NCI-H524 treated with DMSO at 0.1 percent for 48 hours (cell line): Measurements from ENCODE around the gene SLC43A1.

Source experiments
- DNase-seq: peaks from one replicate; lab custom pipeline; 2025; lab: John Stamatoyannopoulos, UW

SLC43A1 gene

DNA sequence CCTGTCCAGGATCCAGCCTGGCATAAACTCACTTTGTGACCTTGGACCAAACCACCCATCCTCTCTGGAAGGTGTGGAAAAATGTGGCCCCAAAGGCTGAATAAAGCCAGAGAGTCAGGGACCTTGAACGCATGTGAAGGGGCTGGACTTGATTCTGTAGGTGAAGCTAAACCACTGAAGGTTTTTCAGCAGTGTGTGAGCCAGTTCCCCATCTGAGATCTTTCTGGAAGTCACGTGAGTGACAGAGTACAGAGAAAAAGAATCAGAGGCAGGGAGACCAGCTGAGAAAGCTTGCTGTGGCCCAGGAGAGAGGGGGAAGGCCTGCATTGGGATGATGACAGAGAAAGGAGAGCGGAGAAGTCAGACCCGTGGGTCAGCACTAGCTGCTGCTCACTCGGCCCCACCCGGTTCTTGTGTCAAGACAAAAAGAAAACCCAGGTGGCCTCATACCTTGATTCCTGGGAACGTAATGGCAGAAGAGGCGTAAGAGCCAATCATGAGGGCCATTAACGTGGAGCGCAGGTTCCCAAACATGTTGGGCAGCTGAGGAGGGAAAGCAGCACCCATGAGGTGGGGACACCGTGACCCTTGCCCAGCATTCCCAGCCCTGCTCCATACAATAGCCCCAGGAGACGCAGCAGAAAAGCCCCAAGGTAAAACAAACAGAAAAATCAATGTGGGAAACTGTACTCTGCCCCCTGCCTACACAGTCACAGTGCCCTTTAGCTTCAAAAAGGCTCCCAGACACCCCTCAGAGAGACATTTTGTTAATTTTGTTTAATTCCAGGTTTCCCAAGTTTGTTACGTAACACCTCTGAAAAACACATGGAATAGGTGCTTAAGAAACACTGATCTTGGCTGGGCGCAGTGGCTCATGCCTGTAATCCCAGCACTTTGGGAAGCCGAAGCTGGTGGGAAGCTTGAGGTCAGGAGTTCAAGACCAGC is 17.9 kb downstream of the SLC43A1 start:
- no peak for DNase-seq

DNA sequence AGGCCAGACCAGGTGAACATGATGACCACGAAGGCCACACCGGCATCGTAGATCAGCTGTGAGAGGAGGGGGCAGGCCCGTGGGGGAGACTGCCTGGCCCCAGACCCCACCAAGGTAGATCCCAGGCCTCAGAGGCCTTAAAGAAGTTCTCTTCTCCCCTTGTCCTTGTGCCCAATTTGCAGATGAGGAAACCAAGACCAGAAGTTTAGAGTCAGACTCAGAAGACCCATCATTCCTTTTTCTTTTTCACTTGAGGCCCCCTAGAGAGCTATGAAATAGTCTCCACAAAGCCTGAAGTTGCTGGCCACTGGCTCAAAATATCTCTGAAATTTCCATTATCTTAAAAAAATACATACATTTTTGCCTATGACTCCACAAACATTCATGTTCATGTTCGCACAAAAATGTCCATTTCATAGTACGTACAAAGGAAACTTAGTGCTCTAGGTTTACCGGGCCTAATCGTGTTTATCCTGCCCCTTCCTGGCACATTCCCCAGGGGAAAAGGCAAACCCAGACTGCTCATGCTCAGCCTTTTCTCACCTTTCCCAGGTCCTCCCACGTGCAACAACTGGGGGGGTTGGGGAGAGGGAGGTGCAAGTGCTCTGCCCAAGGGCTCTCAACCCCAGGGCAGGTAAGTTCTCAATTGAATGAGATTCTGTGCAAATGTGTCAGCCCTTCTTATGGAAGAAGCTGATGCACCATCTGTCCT is 19.2 kb downstream of the SLC43A1 start:
- DNase-seq = peak; percentile 29

DNA sequence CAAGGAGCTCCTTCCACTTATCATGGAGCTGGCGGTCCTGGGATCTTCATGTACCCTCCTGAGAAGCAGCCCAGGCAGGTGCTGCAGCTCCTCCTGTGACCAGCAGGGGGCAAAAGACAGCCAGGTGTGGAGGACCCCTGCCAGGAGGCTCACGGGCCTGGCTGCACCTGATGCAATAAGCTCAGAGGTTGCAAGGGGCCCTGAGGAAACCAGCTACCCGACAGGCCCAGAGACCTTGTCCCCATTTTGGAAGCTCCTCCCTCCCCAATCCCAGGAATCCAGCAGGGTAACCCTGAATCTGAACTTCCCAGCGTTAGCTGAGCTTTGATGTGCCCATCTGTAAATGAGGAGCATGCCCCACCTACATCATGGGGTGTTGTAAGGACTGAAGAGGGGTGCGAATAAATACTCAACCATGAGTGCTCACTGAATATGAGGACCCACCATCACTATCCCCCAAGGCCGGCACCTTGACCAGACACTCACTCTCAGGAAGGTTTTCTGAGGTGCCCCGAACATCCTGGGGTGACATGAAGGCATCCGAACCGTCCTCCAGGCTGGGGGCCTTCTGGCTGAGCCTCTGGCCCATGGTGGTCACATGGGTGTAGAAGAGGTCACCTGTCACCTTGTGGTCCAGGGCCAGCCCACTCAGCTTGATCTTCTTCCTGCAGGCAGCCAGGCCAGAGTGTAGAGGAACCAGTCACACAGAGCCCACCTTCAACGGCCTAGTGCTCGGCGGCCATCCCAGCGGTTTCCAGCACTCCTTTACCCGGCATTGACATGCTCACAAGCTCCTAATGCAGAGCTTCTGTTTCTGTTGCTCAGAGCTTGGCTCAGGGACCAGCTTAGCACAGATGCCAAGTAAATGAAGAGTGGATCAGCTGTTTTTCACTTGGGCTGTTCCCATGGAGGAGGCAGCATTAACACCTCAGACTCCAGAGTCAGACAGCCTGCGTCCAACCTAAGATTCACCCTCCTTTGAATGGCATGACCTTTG is 21.7 kb downstream of the SLC43A1 start:
- DNase-seq = no peak

DNA sequence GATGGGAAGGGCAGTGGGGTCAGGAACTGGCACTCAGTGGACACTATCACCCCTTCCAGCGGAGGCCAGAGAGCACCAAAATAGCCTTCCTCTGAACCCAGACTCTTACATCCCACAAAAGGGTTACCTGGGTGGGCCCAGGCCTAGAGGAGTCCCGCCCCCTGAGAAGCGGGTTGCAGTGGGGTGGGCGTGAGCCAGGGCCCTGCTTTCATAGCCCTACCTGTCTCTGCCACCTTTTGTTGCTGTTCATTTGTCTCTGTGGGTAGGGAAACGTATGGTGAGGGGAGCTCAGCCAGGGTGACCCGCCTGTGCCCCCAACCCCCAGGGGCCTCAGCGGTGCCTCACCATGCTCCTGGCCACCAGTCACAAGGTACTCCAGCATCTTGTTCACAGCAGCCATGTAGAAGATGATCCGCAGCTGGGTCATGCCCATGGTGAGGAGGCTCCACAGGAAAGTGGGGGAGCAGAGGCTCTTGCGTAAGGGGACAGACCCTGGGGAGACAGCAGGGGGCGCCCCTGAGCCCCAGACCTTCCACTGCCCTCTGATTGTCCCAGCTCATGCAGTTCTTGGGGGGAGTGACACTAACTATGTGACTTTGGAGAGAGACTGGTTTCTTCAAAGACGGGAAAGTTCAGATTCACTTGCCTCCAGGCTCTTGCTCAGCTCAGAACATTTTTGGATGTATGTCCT is 24.0 kb downstream of the SLC43A1 start:
- no peak for DNase-seq

GRCh38 chr11:57490456-57491248 is 24.9 kb downstream of the SLC43A1 start:
- DNase-seq = no peak

DNA sequence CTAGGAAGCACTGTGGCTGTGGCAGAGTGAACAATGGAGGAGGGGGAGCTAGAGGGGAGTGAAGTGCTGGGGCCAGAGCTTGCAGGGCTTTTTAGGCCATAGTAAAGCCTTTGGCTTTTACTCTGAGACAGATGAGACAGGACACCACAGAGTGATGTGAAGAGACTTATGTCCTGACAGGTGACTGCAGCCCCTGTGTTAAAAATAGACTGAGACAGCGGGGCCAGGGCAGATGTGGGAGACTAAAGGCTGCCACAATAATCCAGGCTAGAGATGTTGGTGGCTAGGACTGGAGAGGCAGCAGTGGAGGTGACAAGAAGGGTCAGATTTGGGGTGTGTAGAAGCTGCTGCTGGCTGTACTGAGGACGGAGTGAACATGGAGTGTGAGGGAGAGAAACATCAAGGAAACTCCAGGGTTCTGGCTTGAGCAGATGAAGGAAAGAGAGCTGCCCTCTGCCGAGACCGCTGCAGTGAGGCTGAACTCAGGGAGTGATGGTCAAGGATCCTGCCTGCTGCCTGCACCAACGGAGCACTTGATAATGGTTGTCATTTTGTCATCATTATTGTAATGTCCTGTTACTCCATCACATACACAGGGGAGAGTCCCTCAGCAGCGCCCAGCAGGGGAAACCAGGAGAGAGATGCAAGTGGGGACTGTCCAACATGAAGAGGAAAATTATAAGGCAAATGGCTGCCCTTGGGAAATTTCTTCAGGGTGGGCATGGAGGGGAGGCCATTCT is 27.4 kb downstream of the SLC43A1 start:
- no peak for DNase-seq

GRCh38 chr11:57487021-57487778 is 28.3 kb downstream of the SLC43A1 start:
- DNase-seq = no peak

- no peak for DNase-seq
Observed at GRCh38 chr11:57485217-57485990, 30.1 kb downstream of the SLC43A1 start.

DNA sequence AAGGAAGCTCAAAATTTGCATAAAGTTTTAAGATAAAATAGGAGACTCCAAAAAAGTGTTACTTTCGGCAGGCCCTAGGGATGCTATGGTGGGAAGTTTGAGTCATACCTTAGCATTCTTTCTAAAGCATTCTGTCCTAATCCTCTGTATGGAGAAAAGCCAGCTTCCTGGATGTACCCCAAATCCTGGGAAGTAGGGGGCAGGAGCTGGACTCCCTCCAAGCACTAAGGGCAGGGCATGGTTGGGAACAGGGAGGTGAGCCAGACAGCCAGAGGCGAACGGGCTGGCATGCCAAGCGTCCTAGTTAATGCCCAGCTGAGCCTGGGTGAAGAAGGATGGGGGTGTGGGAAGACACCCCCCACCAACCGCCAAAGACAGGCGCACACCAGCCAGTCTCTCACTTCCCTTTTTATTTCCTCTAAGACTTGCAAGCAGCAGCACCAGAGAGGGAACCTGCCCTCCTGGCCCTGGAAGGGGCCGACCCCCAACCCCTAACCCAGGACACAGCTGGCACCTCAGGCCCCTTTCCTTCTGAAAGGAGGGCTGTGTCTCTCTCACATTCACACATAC is 31.3 kb downstream of the SLC43A1 start:
- no peak for DNase-seq

DNA sequence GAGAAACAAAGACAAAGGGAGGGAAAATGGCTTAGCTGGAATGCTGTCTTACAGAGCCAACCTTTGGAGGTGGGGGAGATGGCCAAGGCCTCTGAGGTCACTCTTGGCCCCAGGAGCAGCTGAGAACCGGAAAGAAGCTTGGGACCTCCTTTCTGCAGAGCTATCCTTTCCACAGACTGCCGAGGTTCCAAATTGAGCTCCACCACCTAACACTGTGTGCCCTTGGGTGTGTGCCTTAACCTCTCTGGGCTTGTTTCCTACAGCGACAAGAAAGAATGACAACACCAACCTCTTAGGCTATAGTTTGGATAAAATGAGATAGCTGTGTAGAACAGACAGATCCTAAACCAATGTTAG is 32.0 kb downstream of the SLC43A1 start:
- no peak for DNase-seq

DNA sequence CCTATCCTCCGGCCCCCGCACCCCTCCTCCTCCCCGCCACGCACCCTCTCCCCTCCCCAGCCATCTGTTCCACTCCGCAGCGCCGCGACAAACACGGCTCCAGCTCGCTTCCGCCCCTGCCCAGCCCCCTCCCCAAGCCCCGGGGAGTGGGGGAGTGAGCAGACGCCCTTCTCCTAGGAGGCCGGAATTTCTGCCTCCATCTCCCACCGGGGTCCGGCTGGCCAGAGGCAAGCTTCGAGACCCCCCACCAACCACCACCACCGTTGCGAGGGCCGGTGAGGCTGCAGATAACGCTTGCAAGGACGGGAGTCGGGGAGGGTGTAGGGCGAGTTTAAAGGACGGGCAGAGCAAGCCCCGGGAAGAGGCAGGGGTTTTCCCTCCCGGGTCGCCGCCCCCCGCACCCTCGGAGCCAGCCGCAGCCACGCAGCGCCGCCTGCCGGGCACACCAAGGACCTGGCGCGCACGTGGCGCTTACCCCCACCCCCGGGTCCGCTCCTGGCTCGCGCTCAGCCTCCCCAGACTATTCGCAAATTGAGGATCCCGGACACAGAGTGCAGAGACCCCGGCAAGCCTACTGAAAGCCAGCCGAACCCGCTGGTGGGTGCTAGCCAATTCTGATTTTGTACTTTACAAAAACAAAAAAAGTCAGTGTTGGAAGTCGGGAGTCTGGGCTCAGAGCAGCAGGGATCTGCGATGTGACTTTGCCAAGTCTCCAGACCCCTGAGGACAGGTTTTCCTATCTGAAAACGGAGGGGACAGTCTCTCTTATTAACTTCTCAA is 32.5 kb downstream of the SLC43A1 start:
- no peak for DNase-seq

GRCh38 chr11:57481915-57482781 is 33.4 kb downstream of the SLC43A1 start:
- no peak for DNase-seq

GRCh38 chr11:57481315-57481714 is 34.2 kb downstream of the SLC43A1 start:
- no peak for DNase-seq

DNA sequence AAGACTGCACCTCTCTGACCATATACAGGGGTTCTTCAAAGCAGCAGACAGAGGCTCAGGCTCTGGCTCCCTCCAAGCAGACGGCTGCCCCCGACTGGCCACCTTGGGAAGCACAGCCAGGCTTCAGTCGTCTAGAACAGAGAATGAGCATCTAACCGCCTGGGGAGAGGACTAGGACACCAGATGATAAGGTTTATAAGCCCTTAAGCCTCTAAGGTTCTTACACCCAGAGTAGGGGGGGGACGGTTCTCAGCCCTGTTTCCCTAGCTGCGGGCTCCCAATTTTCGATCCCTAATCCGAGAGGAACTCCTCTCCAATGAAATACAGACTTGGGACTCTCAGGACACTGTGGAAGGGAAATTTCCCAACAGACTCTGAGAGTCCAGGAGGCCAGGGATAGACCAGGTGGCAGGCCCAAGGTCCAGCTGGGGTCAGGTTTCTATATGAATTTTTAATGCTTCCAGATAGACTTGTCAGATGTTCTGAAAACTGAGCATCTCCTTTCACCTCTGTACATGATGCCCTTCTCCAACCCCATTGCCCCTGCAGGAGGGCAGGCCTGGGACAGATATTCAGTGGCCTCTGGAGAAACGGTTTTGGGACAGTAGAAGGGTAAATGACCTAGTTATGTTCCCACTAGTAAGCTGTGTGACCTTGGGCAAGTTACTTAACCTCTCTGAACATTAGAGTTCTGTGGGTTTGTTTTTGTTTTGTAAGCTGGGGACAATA is 34.9 kb downstream of the SLC43A1 start:
- DNase-seq = peak; percentile 70

DNA sequence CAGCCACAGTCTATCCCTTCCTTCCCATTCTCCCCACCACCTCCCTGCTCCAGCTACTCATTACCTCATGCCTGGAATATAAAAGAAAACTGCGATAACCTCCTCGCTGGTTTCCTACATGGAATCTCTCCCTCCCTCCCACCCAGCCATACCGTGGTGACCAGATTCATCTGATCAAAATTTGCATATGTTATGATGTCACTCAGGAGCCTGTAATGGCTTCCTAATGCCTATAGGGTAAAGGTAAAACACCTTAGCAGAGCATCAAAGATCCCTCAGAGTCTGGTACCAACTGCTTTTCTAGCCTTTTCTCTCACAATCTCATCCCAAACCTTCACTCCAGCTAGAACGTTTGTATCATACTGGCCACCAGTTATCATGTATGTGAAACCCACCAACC is 35.6 kb downstream of the SLC43A1 start:
- DNase-seq = no peak
